ENCODE results near the gene KDM6B.

The KDM6B gene

GRCh38 chr17:7834957-7835813 is 1.2 kb downstream of the KDM6B start:
- H3K4me1 ChIP-seq (ENCODE audit: control insufficient read depth, insufficient read depth, low read length), result peaks cover 22% of the 10 kb centered on the region
- CTCF ChIA-PET, result interaction anchor here (0.6 to 3.4 kb wide), 31 partner anchors 8 to 235 kb away, joined by 3 to 16 read pairs (median 4); partner anchors contain the start of gene NAA38
- H3K27ac ChIP-seq (ENCODE audit: extremely low read depth, low read depth, low read length), result peak overlapping the region; percentile 100
- H3K4me3 ChIP-seq (ENCODE audit: low read depth, low read length), result peak overlapping the region; percentile 60
- no peaks in the 10 kb centered on the region for H3K9me3 ChIP-seq (ENCODE audit: control insufficient read depth, insufficient read depth, low read depth, low read length)
- no peaks in the 10 kb centered on the region for H3K36me3 ChIP-seq (ENCODE audit: control insufficient read depth in 2 of 2, insufficient read depth in 1 of 2, low read length in 2 of 2)
- POLR2A ChIA-PET, result interaction anchor here (0.6 to 6.1 kb wide), 15 partner anchors 9 to 338 kb away, joined by 3 to 56 read pairs (median 3); partner anchors contain the start of genes CNTROB, CYB5D1, NAA38 and TMEM88
- TF ChIP-seq ZNF514 (tag by site-specific recombination; IDR thresholded peaks at IDR 0.05) (no peak), BCL6B (tag by site-specific recombination; IDR thresholded peaks at IDR 0.05) (no peak), ZNF341 (tag by site-specific recombination; IDR thresholded peaks at IDR 0.05; ENCODE audit: low read depth) (peak; percentile 86), ZEB2 (tag by site-specific recombination; IDR thresholded peaks at IDR 0.05) (peak; percentile 93), ZNF16 (tag by site-specific recombination; IDR thresholded peaks at IDR 0.05; ENCODE audit: low read depth) (no peak), ZNF701 (tag by site-specific recombination; IDR thresholded peaks at IDR 0.05) (no peak), GLIS2 (tag by site-specific recombination; IDR thresholded peaks at IDR 0.05) (peak; percentile 92), ZSCAN30 (tag by site-specific recombination; IDR thresholded peaks at IDR 0.05) (no peak), ZNF785 (tag by site-specific recombination; IDR thresholded peaks at IDR 0.05) (no peak), ZNF121 (tag by site-specific recombination; IDR thresholded peaks at IDR 0.05) (no peak), TSHZ1 (tag by site-specific recombination; IDR thresholded peaks at IDR 0.05; ENCODE audit: borderline replicate concordance) (no peak), CTCF (tag by site-specific recombination; IDR thresholded peaks at IDR 0.05) (peak; percentile 97), ZSCAN18 (tag by site-specific recombination; IDR thresholded peaks at IDR 0.05) (no peak), ZNF830 (tag by site-specific recombination; IDR thresholded peaks at IDR 0.05; ENCODE audit: low read depth) (no peak), ZNF704 (tag by site-specific recombination; IDR thresholded peaks at IDR 0.05) (no peak), PRDM6 (tag by site-specific recombination; IDR thresholded peaks at IDR 0.05) (no peak), PRDM1 (tag by site-specific recombination; IDR thresholded peaks at IDR 0.05) (0 out of 2 replicates have a peak, but pooled peaks have one; percentile 3), MZF1 (tag by site-specific recombination; IDR thresholded peaks at IDR 0.05; ENCODE audit: borderline replicate concordance) (peak; percentile 90), ZSCAN23 (tag by site-specific recombination; IDR thresholded peaks at IDR 0.05) (peak; percentile 13; the same call in 1 of the 2 replicates), ZNF362 (tag by site-specific recombination; IDR thresholded peaks at IDR 0.05) (no peak), ZNF391 (tag by site-specific recombination; IDR thresholded peaks at IDR 0.05; ENCODE audit: borderline replicate concordance, low read depth) (peak; percentile 17; the same call in 1 of the 2 replicates), ZNF549 (tag by site-specific recombination; IDR thresholded peaks at IDR 0.05) (no peak), ZNF670 (tag by site-specific recombination; IDR thresholded peaks at IDR 0.05; ENCODE audit: low read depth) (no peak), ZNF394 (tag by site-specific recombination; IDR thresholded peaks at IDR 0.05; ENCODE audit: borderline replicate concordance) (0 out of 2 replicates have a peak, but pooled peaks have one; percentile 43)
